OCI-LY7 (cell line): ENCODE results near the gene SERPINE1.

Experiments used
- CTCF ChIP-seq: fragments of 200-600 bp; sonication (generic); conservative IDR thresholded peaks from 2 replicates; pipeline ENCODE4 v1.5.1; 2014; ENCODE audit warnings: mild to moderate bottlenecking, antibody characterized with exemption, low read length, moderate library complexity, mixed read lengths
- EZH2phosphoT487 ChIP-seq: fragments of 200-600 bp; sonication (generic); IDR thresholded peaks from 2 replicates; pipeline ENCODE4 v1.6.1; 2018; ENCODE audit warnings: low read depth, borderline replicate concordance, mild to moderate bottlenecking, mixed run types, antibody characterized with exemption, low read length, moderate library complexity, mixed read lengths

GRCh38 chr7:101111261-101111660, 15.6 kb upstream of the SERPINE1 start:
- TF ChIP-seq CTCF (no peak), EZH2phosphoT487 (no peak)
